Endodermal cell (in vitro differentiated cells): ENCODE measurements around the gene AFF1. TPM values are rescaled to one million over a fixed set of nuclear protein-coding genes. Genes with fewer than 3 reads are reported as not detected.

Experiments
- DNase-seq: peaks from one replicate; pipeline ENCODE4 v3.0.0-alpha.2; 2017
- H3K27ac ChIP-seq: 2 replicates; pipeline ENCODE4 v1.5.1; 2013; ENCODE audit warnings: mild to moderate bottlenecking, low read depth, low read length, moderate library complexity
- H3K27me3 ChIP-seq: 2 replicates; pipeline ENCODE4 v1.6.1; 2013; ENCODE audit warnings: mild to moderate bottlenecking, low read length, moderate library complexity; ENCODE audit not compliant: insufficient read depth, control insufficient read depth, poor library complexity, severe bottlenecking
- H3K36me3 ChIP-seq: 2 replicates; pipeline ENCODE4 v1.7.0; 2013; ENCODE audit warnings: mild to moderate bottlenecking, low read length, moderate library complexity; ENCODE audit not compliant: control insufficient read depth, insufficient read depth
- H3K4me1 ChIP-seq: one replicate; pipeline ENCODE4 v1.7.0; 2013; ENCODE audit warnings: low read length; ENCODE audit not compliant: control insufficient read depth, insufficient read depth
- H3K4me3 ChIP-seq: 2 replicates; pipeline ENCODE4 v1.5.1; 2013; ENCODE audit warnings: mild to moderate bottlenecking, low read length, moderate library complexity
- H3K9ac ChIP-seq: 2 replicates; pipeline ENCODE4 v1.6.1; 2013; ENCODE audit warnings: mild to moderate bottlenecking, low read length, moderate library complexity; ENCODE audit not compliant: poor library complexity, severe bottlenecking; ENCODE audit errors: extremely low read depth
- H3K9me3 ChIP-seq: 2 replicates; pipeline ENCODE4 v1.6.1; 2013; ENCODE audit warnings: mild to moderate bottlenecking, low read length, moderate library complexity; ENCODE audit not compliant: control insufficient read depth
- H3K27ac Mint-ChIP-seq: 2 replicates; pipeline ENCODE4 v1.8.0; 2020; ENCODE audit warnings: mixed read lengths
- H3K27me3 Mint-ChIP-seq: 2 replicates; pipeline ENCODE4 v1.8.0; 2021; ENCODE audit warnings: mild to moderate bottlenecking, mixed read lengths; ENCODE audit not compliant: insufficient read depth
- H3K36me3 Mint-ChIP-seq: 2 replicates; pipeline ENCODE4 v1.8.0; 2020; ENCODE audit warnings: low read depth, mixed read lengths
- H3K4me1 Mint-ChIP-seq: 2 replicates; pipeline ENCODE4 v1.8.0; 2020; ENCODE audit warnings: mixed read lengths
- H3K4me3 Mint-ChIP-seq: 2 replicates; pipeline ENCODE4 v1.8.0; 2020; ENCODE audit warnings: mild to moderate bottlenecking, moderate library complexity, mixed read lengths
- H3K9me3 Mint-ChIP-seq: 2 replicates; pipeline ENCODE4 v1.8.0; 2020; ENCODE audit warnings: mild to moderate bottlenecking, mixed read lengths
- CTCF ChIP-seq: fragments of 200-600 bp; sonication (generic); conservative IDR thresholded peaks from 2 replicates; pipeline ENCODE4 v1.5.0; 2021; ENCODE audit warnings: antibody characterized with exemption, mild to moderate bottlenecking
- WGBS, 2 experiments: methylation state at CpG; one replicate each; pipeline versions ENCODE4 v1.1.5 to v1.1.7; 2013; ENCODE audit warnings: missing lambda C conversion rate in 2 of 2, mixed read lengths in 1 of 2; ENCODE audit not compliant: insufficient coverage in 1 of 2, insufficient read length in 1 of 2; 5-methylcytosine and 5-hydroxymethylcytosine counted together
- total RNA-seq, 2 donors: library from RNA; stranded (reverse); fragmentation: NEBNext Ultra II Directional in 1 of 2; extraction: Animal tissue kit (Norgen Biotek cat#: 25700) in 1 of 2; gene quantifications; 2 replicates in 1 of 2; 3 replicates in 1 of 2; pipeline ENCODE4 v1.2.1, GENCODE V29; 2021

Gene AFF1
- total RNA-seq, 2 donors from 2014 or later = 134 to 171 TPM

GRCh38 chr4:86977621-86978184 lies 42.9 kb downstream of the AFF1 start:
- H3K27ac ChIP-seq = no peak overlapping the region
- no peaks in the 10 kb centered on the region for H3K27me3 ChIP-seq
- peaks cover 17% of the 10 kb centered on the region for H3K36me3 ChIP-seq
- H3K9me3 ChIP-seq = no peaks in the 10 kb centered on the region
- Mint-ChIP-seq H3K4me3 (no peak overlapping the region), H3K36me3 (peaks cover 23% of the 10 kb centered on the region), H3K4me1 (peaks cover 41% of the 10 kb centered on the region), H3K9me3 (peaks cover 3% of the 10 kb centered on the region), H3K27me3 (no peaks in the 10 kb centered on the region), H3K27ac (peak overlapping the region; percentile 63)
- no peak for DNase-seq
- no peak for TF ChIP-seq CTCF
- 84 to 86% methylated on average over 1 to 5 of the region's 5 CpGs for whole genome bisulfite sequencing, 2 experiments
- H3K9ac ChIP-seq = no peak overlapping the region
- peaks cover 5% of the 10 kb centered on the region for H3K4me1 ChIP-seq
- no peak overlapping the region for H3K4me3 ChIP-seq

- no peak for DNase-seq
- H3K27me3 Mint-ChIP-seq = no peaks in the 10 kb centered on the region
- H3K27me3 ChIP-seq = no peaks in the 10 kb centered on the region
- peaks cover 27% of the 10 kb centered on the region for H3K36me3 Mint-ChIP-seq
- no peaks in the 10 kb centered on the region for H3K9me3 ChIP-seq
- H3K4me1 Mint-ChIP-seq = peaks cover 32% of the 10 kb centered on the region
- TF ChIP-seq CTCF = no peak
- H3K9ac ChIP-seq = no peak overlapping the region
- WGBS, 2 experiments = 98 to 100% methylated on average over 1 of the region's 2 CpGs
- no peak overlapping the region for H3K27ac ChIP-seq
- no peak overlapping the region for H3K4me3 ChIP-seq
- H3K9me3 Mint-ChIP-seq = peaks cover 3% of the 10 kb centered on the region
- H3K4me1 ChIP-seq = peaks cover 5% of the 10 kb centered on the region
- H3K36me3 ChIP-seq = peaks cover 17% of the 10 kb centered on the region
- H3K4me3 Mint-ChIP-seq = no peak overlapping the region
- no peak overlapping the region for H3K27ac Mint-ChIP-seq
Observed at GRCh38 chr4:86978709-86979108, 43.9 kb downstream of the AFF1 start.

GRCh38 chr4:86980230-86980629 lies 45.4 kb downstream of the AFF1 start:
- no peak for DNase-seq
- no peaks in the 10 kb centered on the region for H3K27me3 ChIP-seq
- TF ChIP-seq CTCF = no peak
- peaks cover 22% of the 10 kb centered on the region for H3K36me3 Mint-ChIP-seq
- H3K4me1 Mint-ChIP-seq = peaks cover 20% of the 10 kb centered on the region
- peaks cover 5% of the 10 kb centered on the region for H3K4me1 ChIP-seq
- H3K9ac ChIP-seq = no peak overlapping the region
- 96 to 100% methylated on average over 2 of the region's 2 CpGs for WGBS, 2 experiments
- no peak overlapping the region for H3K27ac ChIP-seq
- H3K27me3 Mint-ChIP-seq = no peaks in the 10 kb centered on the region
- no peak overlapping the region for H3K4me3 Mint-ChIP-seq
- no peak overlapping the region for H3K4me3 ChIP-seq
- peaks cover 7% of the 10 kb centered on the region for H3K36me3 ChIP-seq
- no peak overlapping the region for H3K27ac Mint-ChIP-seq
- no peaks in the 10 kb centered on the region for H3K9me3 ChIP-seq
- H3K9me3 Mint-ChIP-seq = peaks cover 3% of the 10 kb centered on the region
